CD4-positive, alpha-beta memory T cell (primary cell): ENCODE measurements around the gene NGLY1. TPM values are rescaled to one million over a fixed set of nuclear protein-coding genes. Genes with fewer than 3 reads are reported as not detected.

Experiments used
- CTCF ChIA-PET: fragments of 350-600 bp; sonication (Branson Sonifier 250); formaldehyde crosslinking; loops from one replicate; lab custom pipeline; 2021; ENCODE audit warnings: inconsistent platforms; ENCODE audit not compliant: partially characterized antibody; lab: Charles Lee
- POLR2A ChIA-PET: fragments of 350-600 bp; sonication (Branson Sonifier 250); formaldehyde crosslinking; loops from one replicate; lab custom pipeline; 2021; ENCODE audit not compliant: partially characterized antibody; lab: Charles Lee
- DNase-seq, 5 donors: peaks; one replicate each; pipeline versions ENCODE4 v3.0.0 to v3.0.0-alpha.2; 2020 to 2022; ENCODE audit warnings: mixed read lengths in 1 of 5
- H3K27ac ChIP-seq: one replicate; pipeline ENCODE4 v1.7.0; 2013; ENCODE audit warnings: low read depth, low read length
- H3K27me3 ChIP-seq: 2 replicates; pipeline ENCODE4 v1.7.0; 2013; ENCODE audit warnings: mild to moderate bottlenecking, low read length, moderate library complexity; ENCODE audit not compliant: insufficient read depth
- H3K36me3 ChIP-seq: 2 replicates; pipeline ENCODE4 v1.7.0; 2013; ENCODE audit warnings: mild to moderate bottlenecking, low read length, moderate library complexity; ENCODE audit not compliant: insufficient read depth
- H3K4me1 ChIP-seq: 2 replicates; pipeline ENCODE4 v1.7.0; 2013; ENCODE audit warnings: mild to moderate bottlenecking, low read length, moderate library complexity; ENCODE audit not compliant: insufficient read depth
- H3K4me3 ChIP-seq, 2 donors: one replicate each; pipeline ENCODE4 v1.7.0; 2013; ENCODE audit warnings: low read length in 2 of 2, mild to moderate bottlenecking in 1 of 2
- H3K9me3 ChIP-seq, 2 donors: one replicate each; pipeline ENCODE4 v1.7.0; 2013; ENCODE audit warnings: low read length in 2 of 2, control low read depth in 1 of 2; ENCODE audit not compliant: control insufficient read depth in 1 of 2
- H3K27ac Mint-ChIP-seq, 7 donors: one replicate each; pipeline ENCODE4 v1.8.0; 2020 to 2021; ENCODE audit warnings: mixed read lengths in 7 of 7, mild to moderate bottlenecking in 6 of 7, inconsistent platforms in 3 of 7, moderate library complexity in 3 of 7
- H3K27me3 Mint-ChIP-seq, 2 donors: one replicate each; pipeline ENCODE4 v1.8.0; 2020 to 2021; ENCODE audit warnings: mixed read lengths in 2 of 2
- H3K36me3 Mint-ChIP-seq, 2 donors: one replicate each; pipeline ENCODE4 v1.8.0; 2020 to 2021; ENCODE audit warnings: mixed read lengths in 2 of 2, inconsistent platforms in 1 of 2, mild to moderate bottlenecking in 1 of 2
- H3K4me1 Mint-ChIP-seq, 4 donors: one replicate each; pipeline ENCODE4 v1.8.0; 2020 to 2021; ENCODE audit warnings: mixed read lengths in 4 of 4, mild to moderate bottlenecking in 1 of 4
- H3K4me3 Mint-ChIP-seq, 8 donors: one replicate each; pipeline ENCODE4 v1.8.0; 2020 to 2021; ENCODE audit warnings: mixed read lengths in 8 of 8, mild to moderate bottlenecking in 7 of 8, moderate library complexity in 6 of 8, inconsistent platforms in 3 of 8
- H3K9me3 Mint-ChIP-seq, 8 donors: one replicate each; pipeline ENCODE4 v1.8.0; 2020 to 2021; ENCODE audit warnings: mixed read lengths in 8 of 8, mild to moderate bottlenecking in 5 of 8, inconsistent platforms in 3 of 8, moderate library complexity in 1 of 8
- intact Hi-C: fragments of 100-400 bp; cut with micrococcal nuclease; formaldehyde crosslinking; loops from one replicate; pipeline ENCODE4 v1.15.1; 2023
- polyA plus RNA-seq, 2 donors: library from polyadenylated mRNA; unstranded; fragments of 300-500 nt; fragmentation: Illumina TruSeq; gene quantifications; one replicate each; pipeline ENCODE4 v1.2.3, GENCODE V29; 2021
- total RNA-seq, 2 experiments: library from RNA; stranded (reverse); gene quantifications; one replicate each; pipeline ENCODE4 v1.2.3, GENCODE V29; 2021

Gene NGLY1
- total and polyA plus RNA-seq, 4 experiments from 2014 or later = 52.0 to 74.3 (median 64.7) TPM

- peaks cover 0 to 2% (median 0%) of the 10 kb centered on the region in 8 donors for H3K9me3 Mint-ChIP-seq
- peaks cover 10 to 11% of the 10 kb centered on the region in 2 donors for H3K27me3 Mint-ChIP-seq
- Histone ChIP-seq H3K27ac (no peak overlapping the region), H3K4me1 (no peaks in the 10 kb centered on the region), H3K9me3 (no peaks in the 10 kb centered on the region), H3K27me3 (no peaks in the 10 kb centered on the region), H3K36me3 (no peaks in the 10 kb centered on the region), H3K4me3 (no peak overlapping the region)
- DNase-seq = no peak
- ChIA-PET CTCF (no interaction called here), POLR2A (no interaction called here)
- no peaks in the 10 kb centered on the region for H3K36me3 Mint-ChIP-seq
- no peak overlapping the region for H3K27ac Mint-ChIP-seq
- no peaks in the 10 kb centered on the region for H3K4me1 Mint-ChIP-seq
- intact Hi-C loops = no loop called here
- no peak overlapping the region for H3K4me3 Mint-ChIP-seq
Observed at GRCh38 chr3:25711090-25711489, 72.2 kb downstream of the NGLY1 start.

- peaks cover 17 to 20% of the 10 kb centered on the region in 2 donors for H3K27me3 Mint-ChIP-seq
- no peaks in the 10 kb centered on the region for H3K36me3 ChIP-seq
- no peaks in the 10 kb centered on the region for H3K4me1 ChIP-seq
- no peak for DNase-seq
- peaks cover 0 to 2% (median 0%) of the 10 kb centered on the region in 8 donors for H3K9me3 Mint-ChIP-seq
- no peaks in the 10 kb centered on the region for H3K27me3 ChIP-seq
- no peaks in the 10 kb centered on the region for H3K4me1 Mint-ChIP-seq
- POLR2A ChIA-PET = no interaction called here
- CTCF ChIA-PET = no interaction called here
- no peak overlapping the region for H3K27ac ChIP-seq
- H3K9me3 ChIP-seq = no peaks in the 10 kb centered on the region
- intact Hi-C loops = no loop called here
- no peak overlapping the region for H3K4me3 Mint-ChIP-seq
- no peak overlapping the region for H3K4me3 ChIP-seq
- H3K27ac Mint-ChIP-seq = no peak overlapping the region
- no peaks in the 10 kb centered on the region for H3K36me3 Mint-ChIP-seq
Observed at GRCh38 chr3:25708036-25708435, 75.2 kb downstream of the NGLY1 start.

- Mint-ChIP-seq H3K9me3 (peaks cover 0 to 2% (median 0%) of the 10 kb centered on the region in 8 donors), H3K27me3 (peaks cover 17 to 24% of the 10 kb centered on the region in 2 donors), H3K4me3 (no peak overlapping the region), H3K36me3 (no peaks in the 10 kb centered on the region), H3K4me1 (no peaks in the 10 kb centered on the region), H3K27ac (no peak overlapping the region)
- Histone ChIP-seq H3K36me3 (no peaks in the 10 kb centered on the region), H3K4me1 (no peaks in the 10 kb centered on the region), H3K9me3 (no peaks in the 10 kb centered on the region), H3K27ac (no peak overlapping the region), H3K27me3 (no peaks in the 10 kb centered on the region), H3K4me3 (no peak overlapping the region)
- intact Hi-C loops = no loop called here
- CTCF ChIA-PET = interaction anchor here (0.6 to 1.3 kb wide), 2 partner anchors 10 to 147 kb away, joined by 3 read pairs; no protein-coding TSS in a partner anchor
- POLR2A ChIA-PET = no interaction called here
- no peak for DNase-seq
Observed at GRCh38 chr3:25707268-25707926, 75.8 kb downstream of the NGLY1 start.

GRCh38 chr3:25706213-25706612 lies 77.0 kb downstream of the NGLY1 start:
- DNase-seq = no peak
- ChIA-PET CTCF (interaction anchor here (1.3 kb wide), 1 partner anchor 9 kb away, joined by 3 read pairs; no protein-coding TSS in a partner anchor), POLR2A (no interaction called here)
- Mint-ChIP-seq H3K27me3 (peaks cover 16 to 24% of the 10 kb centered on the region in 2 donors), H3K4me1 (no peaks in the 10 kb centered on the region), H3K4me3 (no peak overlapping the region), H3K36me3 (no peaks in the 10 kb centered on the region), H3K9me3 (peaks cover 0 to 2% (median 0%) of the 10 kb centered on the region in 8 donors), H3K27ac (no peak overlapping the region)
- no peaks in the 10 kb centered on the region for H3K4me1 ChIP-seq
- intact Hi-C loops = no loop called here
- no peak overlapping the region for H3K27ac ChIP-seq
- no peaks in the 10 kb centered on the region for H3K9me3 ChIP-seq
- no peak overlapping the region for H3K4me3 ChIP-seq
- H3K36me3 ChIP-seq = no peaks in the 10 kb centered on the region
- no peaks in the 10 kb centered on the region for H3K27me3 ChIP-seq

- Mint-ChIP-seq H3K4me1 (no peaks in the 10 kb centered on the region), H3K27me3 (peaks cover 0 to 2% of the 10 kb centered on the region in 2 donors), H3K9me3 (peaks cover 0 to 5% (median 0%) of the 10 kb centered on the region in 8 donors), H3K4me3 (no peak overlapping the region), H3K27ac (no peak overlapping the region), H3K36me3 (no peaks in the 10 kb centered on the region)
- Histone ChIP-seq H3K36me3 (no peaks in the 10 kb centered on the region), H3K4me1 (no peaks in the 10 kb centered on the region), H3K9me3 (no peaks in the 10 kb centered on the region), H3K27ac (no peak overlapping the region), H3K4me3 (no peak overlapping the region), H3K27me3 (no peaks in the 10 kb centered on the region)
- intact Hi-C loops = no loop called here
- CTCF ChIA-PET = interaction anchor here (0.8 to 1.8 kb wide), 3 partner anchors 9 to 160 kb away, joined by 3 to 5 read pairs (median 3); no protein-coding TSS in a partner anchor
- no peak for DNase-seq
- POLR2A ChIA-PET = no interaction called here
Observed at GRCh38 chr3:25697553-25697952, 85.7 kb downstream of the NGLY1 start.

- no peak overlapping the region for H3K27ac ChIP-seq
- no peaks in the 10 kb centered on the region for H3K36me3 ChIP-seq
- Mint-ChIP-seq H3K4me1 (no peaks in the 10 kb centered on the region), H3K27ac (no peak overlapping the region), H3K27me3 (peaks cover 0 to 2% of the 10 kb centered on the region in 2 donors), H3K36me3 (no peaks in the 10 kb centered on the region), H3K9me3 (peaks cover 0 to 5% (median 0%) of the 10 kb centered on the region in 8 donors), H3K4me3 (no peak overlapping the region)
- H3K27me3 ChIP-seq = no peaks in the 10 kb centered on the region
- no peak overlapping the region for H3K4me3 ChIP-seq
- intact Hi-C loops = no loop called here
- H3K9me3 ChIP-seq = no peaks in the 10 kb centered on the region
- CTCF ChIA-PET = no interaction called here
- DNase-seq = no peak
- H3K4me1 ChIP-seq = no peaks in the 10 kb centered on the region
- POLR2A ChIA-PET = no interaction called here
Observed at GRCh38 chr3:25695731-25696420, 87.4 kb downstream of the NGLY1 start.

GRCh38 chr3:25693238-25693637 lies 90.0 kb downstream of the NGLY1 start:
- Histone ChIP-seq H3K4me3 (no peak overlapping the region), H3K27me3 (peaks cover 5% of the 10 kb centered on the region), H3K9me3 (no peaks in the 10 kb centered on the region), H3K36me3 (no peaks in the 10 kb centered on the region), H3K4me1 (no peaks in the 10 kb centered on the region), H3K27ac (no peak overlapping the region)
- POLR2A ChIA-PET = no interaction called here
- no peak for DNase-seq
- CTCF ChIA-PET = no interaction called here
- H3K27ac Mint-ChIP-seq = no peak overlapping the region
- intact Hi-C loops = no loop called here
- H3K4me3 Mint-ChIP-seq = no peak overlapping the region
- H3K9me3 Mint-ChIP-seq = no peaks in the 10 kb centered on the region
- H3K27me3 Mint-ChIP-seq = peaks cover 3 to 10% of the 10 kb centered on the region in 2 donors
- no peaks in the 10 kb centered on the region for H3K4me1 Mint-ChIP-seq
- no peaks in the 10 kb centered on the region for H3K36me3 Mint-ChIP-seq
